NCI-H2081 treated with DMSO at 0.1 percent for 48 hours (cell line): Measurements from ENCODE around the gene ABCB8.
"Not testable (repeated sequence)": the region's sequence is repeated elsewhere in the genome, so short reads cannot be mapped to it uniquely, and the experiment has no call there.

Experiments used
- DNase-seq: peaks from one replicate; lab custom pipeline; 2025; lab: John Stamatoyannopoulos, UW

The ABCB8 gene

DNA sequence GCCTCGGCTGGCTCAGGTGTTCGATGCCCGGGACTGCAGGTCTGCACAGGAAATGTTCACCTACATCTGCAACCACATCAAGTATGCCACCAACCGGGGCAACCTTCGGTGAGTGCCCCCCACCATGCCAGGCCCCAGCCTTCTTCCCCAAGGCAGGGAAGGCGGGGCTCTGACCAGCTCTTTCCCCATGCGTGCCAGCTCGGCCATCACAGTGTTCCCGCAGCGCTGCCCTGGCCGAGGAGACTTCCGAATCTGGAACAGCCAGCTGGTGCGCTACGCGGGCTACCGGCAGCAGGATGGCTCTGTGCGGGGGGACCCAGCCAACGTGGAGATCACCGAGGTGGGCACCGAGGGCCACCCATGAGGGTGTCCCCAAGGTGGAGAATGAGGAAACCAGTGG, 29.9 kb upstream of the ABCB8 start:
- no peak for DNase-seq

DNA sequence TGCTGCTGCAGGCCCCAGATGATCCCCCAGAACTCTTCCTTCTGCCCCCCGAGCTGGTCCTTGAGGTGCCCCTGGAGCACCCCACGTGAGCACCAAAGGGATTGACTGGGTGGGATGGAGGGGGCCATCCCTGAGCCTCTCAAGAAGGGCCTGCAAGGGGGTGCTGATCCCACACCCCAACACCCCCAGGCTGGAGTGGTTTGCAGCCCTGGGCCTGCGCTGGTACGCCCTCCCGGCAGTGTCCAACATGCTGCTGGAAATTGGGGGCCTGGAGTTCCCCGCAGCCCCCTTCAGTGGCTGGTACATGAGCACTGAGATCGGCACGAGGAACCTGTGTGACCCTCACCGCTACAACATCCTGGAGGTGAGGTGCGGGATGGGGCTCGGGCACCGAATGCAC, 29.2 kb upstream of the ABCB8 start:
- DNase-seq = no peak

DNA sequence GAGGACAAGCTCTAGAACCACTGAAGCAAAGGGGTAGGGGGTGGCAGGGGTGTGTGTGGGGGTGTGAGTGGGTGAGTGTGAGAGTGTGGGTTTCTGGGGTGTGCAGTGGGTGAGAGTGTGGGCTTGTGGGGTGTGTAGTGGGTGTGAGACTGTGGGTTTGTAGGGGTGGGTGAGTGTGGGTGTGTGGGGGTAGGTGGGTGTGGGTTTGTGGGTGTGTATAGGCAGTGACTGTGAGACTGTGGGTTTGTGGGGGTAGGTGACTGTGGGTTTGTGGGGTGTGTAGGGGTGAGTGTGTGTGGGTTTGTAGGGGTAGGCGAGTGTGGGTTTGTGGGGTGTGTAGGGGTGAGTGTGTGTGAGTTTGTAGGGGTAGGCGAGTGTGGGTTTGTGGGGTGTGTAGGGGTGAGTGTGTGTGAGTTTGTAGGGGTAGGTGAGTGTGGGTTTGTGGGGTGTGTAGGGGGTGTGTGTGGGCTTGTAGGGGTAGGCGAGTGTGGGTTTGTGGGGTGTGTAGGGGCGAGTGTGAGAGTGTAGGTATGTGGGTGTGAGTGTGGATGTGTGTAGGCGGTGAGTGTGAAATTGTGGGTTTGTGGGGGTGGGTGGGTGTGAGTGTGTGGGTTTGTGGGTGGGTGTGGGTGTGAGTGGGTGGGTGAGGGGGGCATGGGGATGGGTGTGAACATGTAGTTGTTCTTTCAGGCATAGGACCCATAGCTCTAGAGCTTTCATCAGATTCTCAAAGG, 28.6 kb upstream of the ABCB8 start:
- no peak for DNase-seq

DNA sequence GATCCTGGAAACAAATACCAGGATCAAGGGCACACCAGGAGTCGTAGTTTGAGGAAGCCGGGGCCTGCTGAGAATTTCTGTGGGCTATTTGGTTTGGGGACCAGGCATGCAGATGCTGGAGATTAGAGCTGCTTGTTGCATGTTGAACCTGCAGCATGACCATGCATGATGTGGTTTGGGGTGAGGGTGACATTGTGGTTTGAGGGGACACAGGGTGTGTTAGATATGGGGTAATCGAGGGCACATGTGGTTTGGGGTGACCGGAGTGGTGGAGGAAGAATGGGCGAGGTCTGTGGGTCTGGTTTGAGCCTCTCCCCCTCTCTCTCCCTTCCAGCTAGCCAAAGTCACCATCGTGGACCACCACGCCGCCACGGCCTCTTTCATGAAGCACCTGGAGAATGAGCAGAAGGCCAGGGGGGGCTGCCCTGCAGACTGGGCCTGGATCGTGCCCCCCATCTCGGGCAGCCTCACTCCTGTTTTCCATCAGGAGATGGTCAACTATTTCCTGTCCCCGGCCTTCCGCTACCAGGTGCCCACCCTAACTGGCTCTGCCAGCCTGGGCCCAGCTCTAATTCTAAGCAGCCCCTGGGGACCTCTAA, 27.3 kb upstream of the ABCB8 start:
- no peak for DNase-seq

DNA sequence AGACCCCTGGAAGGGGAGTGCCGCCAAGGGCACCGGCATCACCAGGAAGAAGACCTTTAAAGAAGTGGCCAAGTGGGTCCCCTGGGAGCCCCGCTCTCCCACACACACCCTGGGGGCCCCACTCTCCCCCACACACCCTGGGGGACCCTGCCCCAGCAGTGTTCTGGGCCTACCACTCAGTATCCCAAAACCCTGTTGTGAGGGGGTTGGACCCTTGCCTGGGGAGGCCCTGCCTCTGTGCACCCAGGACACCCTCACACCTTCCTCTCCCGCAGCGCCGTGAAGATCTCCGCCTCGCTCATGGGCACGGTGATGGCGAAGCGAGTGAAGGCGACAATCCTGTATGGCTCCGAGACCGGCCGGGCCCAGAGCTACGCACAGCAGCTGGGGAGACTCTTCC, 26.7 kb upstream of the ABCB8 start:
- no peak for DNase-seq

DNA sequence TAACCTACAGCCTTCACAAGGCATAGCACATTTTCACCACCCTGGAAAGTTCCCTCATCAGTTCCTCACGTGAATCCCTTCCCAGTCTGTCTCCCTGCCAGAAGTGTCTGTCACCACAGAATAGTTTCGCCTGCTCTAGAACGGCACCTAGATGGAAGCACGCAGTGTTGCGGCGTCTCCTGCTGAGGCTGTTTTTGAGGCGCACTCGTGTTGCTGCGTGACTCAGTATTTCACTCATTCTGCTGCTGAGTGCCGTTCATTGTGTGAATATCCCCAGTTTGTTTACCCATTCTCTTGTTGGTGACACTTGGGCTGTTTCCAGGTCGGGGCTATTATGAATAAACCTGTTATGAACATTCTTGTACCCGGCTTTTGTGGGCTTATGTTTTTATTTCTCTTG, 24.7 kb upstream of the ABCB8 start:
- DNase-seq = no peak

DNA sequence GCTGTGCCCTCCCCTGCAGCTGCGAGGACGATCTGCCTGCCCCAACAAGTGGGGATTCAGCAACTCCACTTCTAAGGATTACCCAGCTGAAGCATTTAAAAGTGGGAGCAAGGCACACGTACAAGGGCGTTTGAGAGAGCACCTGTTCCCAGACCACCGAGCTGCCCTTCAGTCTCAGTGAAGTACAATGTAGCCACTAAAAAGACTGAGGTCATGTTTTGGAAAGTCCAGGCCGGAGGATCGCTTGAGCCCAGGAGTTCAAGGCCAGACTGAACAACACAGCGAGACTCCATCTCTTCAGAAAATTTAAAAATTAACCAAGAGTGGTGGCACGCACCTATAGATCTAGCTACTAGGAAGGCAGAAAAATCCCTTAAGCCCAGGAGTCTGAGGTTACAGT, 22.7 kb upstream of the ABCB8 start:
- DNase-seq = no peak

DNA sequence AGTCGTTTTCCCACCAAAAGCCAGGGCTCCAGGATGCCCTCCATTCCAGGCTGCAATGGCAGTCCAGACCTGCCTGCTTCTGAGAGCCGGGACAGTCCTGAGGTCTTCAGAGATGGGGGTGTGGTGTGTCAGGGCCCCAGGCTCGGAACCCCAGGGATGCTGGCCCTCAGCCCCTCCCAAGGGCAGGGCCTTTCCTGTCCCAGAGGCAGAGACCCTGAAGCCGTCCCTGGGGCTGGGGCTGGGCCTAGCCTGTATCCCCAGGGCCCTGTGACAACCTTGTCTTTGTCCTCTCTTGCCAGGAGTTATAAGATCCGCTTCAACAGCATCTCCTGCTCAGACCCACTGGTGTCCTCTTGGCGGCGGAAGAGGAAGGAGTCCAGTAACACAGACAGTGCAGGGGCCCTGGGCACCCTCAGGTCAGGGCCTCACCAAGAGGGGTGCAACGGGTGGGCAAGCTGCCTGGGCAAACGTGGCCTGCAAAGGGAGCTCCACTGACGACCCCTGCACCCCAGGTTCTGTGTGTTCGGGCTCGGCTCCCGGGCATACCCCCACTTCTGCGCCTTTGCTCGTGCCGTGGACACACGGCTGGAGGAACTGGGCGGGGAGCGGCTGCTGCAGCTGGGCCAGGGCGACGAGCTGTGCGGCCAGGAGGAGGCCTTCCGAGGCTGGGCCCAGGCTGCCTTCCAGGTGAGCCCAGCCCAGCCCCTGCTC, 21.5 kb upstream of the ABCB8 start:
- DNase-seq = no peak

DNA sequence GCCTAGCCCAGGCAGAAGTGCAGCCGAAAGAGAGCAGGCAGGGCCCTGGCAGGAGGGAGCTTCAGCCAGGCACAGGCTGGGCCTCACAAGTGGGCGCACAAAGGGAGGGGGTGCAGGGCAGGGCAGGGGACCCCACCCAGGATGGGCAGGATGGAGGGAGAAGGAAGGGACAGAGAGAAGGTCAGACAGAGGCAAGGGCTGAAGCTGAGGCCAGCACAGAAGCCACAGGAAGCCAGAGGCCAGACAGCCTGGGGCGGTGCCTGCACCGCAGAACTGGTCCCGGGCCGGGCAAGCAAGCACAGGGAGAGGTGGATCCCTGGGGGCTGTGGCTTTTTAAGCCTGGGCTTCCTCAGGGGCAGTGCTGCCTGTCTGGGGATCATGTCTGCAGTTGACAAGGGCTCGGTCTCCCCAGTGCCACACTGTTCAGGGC, 20.8 kb upstream of the ABCB8 start:
- DNase-seq = no peak

DNA sequence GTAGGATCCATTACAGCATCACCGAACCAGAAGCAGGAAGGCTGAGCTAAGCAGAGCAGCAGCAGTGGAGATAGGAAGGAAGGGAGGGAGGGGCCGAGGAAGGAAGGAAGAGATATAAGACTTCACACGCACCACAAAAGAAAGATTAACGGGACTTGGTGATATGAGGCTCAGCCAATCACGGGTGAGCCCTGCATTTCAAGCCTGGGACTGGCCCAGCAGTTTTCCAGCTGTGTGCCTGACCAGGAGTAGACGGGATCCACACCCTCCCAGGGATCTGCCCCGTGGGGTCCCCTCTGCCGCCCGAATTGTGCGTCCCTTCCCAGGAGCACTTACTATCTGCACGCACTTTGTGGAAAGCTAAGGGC, 20.1 kb upstream of the ABCB8 start:
- DNase-seq = no peak

DNA sequence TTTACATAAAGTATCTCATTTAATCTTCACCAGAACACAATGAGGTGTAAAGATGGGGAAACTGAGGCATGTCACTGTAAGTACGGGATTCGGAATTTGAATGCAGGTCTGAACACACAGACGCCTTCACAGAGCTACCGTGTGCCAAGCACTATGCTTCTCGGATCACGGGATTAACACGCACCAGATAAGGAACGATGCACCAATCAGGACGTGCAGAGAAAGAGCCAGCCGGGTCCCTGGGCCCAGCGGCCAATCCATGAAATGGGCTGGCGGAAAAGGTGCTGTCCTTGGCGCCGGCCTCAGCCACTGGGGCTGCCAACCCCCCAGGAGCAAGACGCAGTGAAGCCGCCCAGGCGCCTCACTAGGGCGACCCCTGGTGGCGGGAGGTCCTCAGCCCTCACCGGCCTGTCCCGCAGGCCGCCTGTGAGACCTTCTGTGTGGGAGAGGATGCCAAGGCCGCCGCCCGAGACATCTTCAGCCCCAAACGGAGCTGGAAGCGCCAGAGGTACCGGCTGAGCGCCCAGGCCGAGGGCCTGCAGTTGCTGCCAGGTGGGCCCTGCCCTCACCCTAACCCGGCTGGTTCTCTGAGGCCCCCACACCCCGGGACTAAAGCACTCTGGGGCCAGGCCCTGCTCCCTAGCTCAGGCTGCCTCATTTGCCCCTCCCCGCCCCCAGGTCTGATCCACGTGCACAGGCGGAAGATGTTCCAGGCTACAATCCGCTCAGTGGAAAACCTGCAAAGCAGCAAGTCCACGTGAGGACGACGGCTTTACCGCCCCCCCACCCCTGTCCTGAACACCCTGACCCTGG, 19.5 kb upstream of the ABCB8 start:
- DNase-seq = no peak

DNA sequence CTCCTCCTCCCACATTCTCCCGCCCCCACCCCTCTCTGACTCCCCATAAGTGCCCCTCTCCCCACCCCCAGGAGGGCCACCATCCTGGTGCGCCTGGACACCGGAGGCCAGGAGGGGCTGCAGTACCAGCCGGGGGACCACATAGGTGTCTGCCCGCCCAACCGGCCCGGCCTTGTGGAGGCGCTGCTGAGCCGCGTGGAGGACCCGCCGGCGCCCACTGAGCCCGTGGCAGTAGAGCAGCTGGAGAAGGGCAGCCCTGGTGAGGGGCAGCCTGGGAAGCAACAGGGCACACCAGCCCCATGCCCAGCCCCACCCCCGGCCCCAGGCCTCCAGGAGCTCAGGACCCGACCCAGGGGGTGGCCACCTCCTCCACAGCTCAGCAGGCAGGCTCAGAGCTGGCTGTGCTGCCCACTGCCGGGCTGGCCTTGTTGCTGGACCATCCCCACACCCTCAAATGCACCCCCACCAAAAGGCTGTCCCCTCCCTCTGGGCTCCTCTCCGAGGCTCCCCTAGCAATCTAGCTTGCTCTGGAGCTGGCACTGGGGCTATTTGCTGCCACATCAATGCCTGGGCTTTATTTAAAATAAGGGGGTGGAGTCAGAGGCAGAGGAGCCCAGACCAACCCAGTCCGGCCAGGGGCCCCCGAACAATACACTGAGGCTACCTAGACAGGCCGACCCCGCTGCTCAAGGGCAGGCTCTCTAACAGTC, 18.8 kb upstream of the ABCB8 start:
- DNase-seq = no peak

DNA sequence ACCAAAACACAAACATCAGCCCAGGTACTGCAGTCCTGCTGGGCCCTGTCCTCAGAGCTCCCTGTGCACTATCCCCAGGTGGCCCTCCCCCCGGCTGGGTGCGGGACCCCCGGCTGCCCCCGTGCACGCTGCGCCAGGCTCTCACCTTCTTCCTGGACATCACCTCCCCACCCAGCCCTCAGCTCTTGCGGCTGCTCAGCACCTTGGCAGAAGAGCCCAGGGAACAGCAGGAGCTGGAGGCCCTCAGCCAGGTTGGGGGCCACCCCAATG, 18.3 kb upstream of the ABCB8 start:
- DNase-seq = no peak

DNA sequence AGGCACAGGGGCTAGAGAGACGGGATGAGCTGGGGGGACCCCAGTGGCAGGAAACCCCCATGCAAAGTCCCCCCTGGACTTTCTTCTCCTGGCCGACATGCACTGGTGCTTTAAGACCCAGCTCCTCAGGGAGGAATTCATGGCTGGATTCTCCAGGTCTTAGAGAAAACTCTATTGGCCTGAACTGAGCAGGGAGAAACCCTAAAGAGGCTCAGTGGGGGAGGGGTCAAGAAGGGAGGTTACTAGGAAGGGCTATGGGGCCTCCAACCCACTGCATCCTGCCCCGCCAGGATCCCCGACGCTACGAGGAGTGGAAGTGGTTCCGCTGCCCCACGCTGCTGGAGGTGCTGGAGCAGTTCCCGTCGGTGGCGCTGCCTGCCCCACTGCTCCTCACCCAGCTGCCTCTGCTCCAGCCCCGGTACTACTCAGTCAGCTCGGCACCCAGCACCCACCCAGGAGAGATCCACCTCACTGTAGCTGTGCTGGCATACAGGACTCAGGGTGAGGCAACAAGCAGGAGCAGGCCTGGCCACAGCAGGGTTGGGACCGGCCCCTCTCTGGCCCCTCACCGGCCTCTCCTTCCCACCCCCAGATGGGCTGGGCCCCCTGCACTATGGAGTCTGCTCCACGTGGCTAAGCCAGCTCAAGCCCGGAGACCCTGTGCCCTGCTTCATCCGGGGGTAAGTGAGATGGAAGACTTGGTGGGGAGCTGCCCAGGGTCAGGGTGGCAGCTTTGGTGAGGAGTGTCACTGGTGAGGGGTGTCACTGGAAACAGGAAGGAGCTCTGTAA, 17.7 kb upstream of the ABCB8 start:
- DNase-seq = no peak

DNA sequence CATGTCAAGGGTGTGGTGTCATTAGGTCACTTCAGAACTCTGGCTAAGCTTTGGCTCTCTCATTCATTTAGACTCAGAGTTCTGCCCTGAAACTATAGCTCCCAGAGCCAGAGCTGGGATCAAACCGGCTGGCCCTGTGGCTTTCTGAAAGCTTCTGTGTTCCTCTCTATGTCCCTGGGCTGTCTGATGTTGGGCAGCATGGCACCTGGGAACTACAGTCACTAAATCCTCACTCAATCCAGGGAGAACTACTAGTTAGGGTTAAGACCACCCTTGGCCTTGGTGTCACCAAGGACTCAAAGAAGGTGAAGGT, 17.2 kb upstream of the ABCB8 start:
- DNase-seq = no peak

DNA sequence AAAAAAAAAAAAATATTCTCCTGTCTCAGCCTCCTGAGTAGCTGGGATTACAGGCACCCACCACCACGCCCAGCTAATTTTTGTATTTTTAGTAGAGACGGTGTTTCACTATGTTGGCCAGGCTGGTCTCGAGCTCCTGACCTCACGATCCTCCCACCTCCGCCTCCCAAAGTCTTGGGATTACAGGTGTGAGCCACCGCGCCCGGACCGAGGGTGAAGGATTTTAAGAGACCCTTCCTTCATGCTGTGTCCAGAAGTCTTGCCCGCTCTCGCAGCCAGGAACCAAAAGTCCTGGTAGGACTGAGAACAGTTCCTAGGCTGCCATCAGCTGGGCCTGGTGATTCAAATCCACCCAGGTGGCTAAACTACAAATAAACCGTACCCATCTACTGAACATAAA, 16.6 kb upstream of the ABCB8 start:
- not testable (repeated sequence) for DNase-seq

DNA sequence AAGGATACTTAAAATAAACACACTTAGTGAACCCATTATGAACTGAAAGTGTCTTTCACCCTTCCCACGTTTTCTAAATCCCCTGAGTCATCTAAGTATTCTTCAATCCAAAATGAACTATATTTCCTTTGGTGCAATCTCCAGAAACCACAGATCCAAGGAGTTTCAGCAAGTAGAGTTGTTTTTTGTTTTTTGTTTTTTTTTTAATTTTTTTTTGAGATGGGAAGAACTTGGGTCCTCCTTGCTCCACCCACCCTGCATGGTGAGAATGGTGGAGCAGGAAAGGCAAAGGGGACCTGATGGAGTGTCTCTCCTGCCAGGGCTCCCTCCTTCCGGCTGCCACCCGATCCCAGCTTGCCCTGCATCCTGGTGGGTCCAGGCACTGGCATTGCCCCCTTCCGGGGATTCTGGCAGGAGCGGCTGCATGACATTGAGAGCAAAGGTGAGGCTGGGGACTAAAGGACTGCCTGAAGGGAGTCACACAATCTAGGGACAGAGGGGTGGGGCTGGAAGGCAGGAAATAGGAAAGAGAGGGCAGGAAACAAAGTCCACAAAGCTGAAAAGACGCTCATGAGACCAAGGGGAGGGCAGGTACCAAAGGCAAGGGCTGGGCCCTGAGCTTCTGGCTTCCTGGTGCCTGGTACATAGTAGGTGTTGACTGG, 16.1 kb upstream of the ABCB8 start:
- DNase-seq = no peak

DNA sequence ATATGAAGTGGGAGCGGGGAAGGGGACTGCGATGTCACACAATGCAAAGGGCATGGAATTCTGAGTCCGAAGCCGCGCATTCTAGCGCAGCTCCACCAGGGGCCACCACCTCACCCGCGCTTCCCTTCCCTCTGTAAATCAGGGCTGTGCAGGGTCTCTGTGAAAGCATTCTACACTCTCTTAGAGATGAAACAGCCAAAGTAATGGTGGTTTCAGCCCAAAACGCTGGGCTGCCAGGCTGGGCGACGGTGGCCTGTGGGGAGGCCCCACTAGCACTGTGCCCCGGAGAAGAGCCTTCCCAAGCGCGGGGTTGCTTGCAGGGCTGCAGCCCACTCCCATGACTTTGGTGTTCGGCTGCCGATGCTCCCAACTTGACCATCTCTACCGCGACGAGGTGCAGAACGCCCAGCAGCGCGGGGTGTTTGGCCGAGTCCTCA, 15.3 kb upstream of the ABCB8 start:
- DNase-seq = no peak

DNA sequence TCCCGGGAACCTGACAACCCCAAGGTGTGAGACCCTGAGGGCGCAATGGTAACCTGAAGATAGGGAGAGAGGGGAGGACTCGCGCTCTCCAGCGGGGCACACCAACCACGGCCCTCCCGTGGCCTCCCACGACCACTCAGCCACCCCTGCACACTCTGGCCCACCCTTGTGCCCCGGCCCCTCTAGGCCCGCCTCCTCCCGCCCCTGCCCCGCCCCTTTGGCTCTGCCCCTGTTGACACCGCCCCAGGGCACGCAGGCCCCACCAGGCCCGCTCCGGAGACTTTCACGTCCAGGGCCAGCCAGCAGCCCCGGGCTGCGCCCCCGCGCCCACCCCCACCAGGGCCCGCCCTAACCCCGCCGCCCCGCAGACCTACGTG, 14.9 kb upstream of the ABCB8 start:
- no peak for DNase-seq

DNA sequence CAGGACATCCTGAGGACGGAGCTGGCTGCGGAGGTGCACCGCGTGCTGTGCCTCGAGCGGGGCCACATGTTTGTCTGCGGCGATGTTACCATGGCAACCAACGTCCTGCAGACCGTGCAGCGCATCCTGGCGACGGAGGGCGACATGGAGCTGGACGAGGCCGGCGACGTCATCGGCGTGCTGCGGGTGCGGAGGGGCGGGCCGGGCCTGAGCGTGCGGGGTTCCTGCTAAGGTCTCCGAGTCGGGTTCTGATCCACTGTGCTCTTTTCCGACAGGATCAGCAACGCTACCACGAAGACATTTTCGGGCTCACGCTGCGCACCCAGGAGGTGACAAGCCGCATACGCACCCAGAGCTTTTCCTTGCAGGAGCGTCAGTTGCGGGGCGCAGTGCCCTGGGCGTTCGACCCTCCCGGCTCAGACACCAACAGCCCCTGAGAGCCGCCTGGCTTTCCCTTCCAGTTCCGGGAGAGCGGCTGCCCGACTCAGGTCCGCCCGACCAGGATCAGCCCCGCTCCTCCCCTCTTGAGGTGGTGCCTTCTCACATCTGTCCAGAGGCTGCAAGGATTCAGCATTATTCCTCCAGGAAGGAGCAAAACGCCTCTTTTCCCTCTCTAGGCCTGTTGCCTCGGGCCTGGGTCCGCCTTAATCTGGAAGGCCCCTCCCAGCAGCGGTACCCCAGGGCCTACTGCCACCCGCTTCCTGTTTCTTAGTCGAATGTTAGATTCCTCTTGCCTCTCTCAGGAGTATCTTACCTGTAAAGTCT, 14.3 kb upstream of the ABCB8 start:
- DNase-seq = no peak
